ENCODE measurements around the gene GABRG3. TPM values are rescaled to one million over a fixed set of nuclear protein-coding genes. Genes with fewer than 3 reads are reported as not detected.

GABRG3 gene
- polyA plus RNA-seq, 1 donor (not counting 4 experiments of a cell fraction or from before 2014, with no cell fraction given): not detected

DNA sequence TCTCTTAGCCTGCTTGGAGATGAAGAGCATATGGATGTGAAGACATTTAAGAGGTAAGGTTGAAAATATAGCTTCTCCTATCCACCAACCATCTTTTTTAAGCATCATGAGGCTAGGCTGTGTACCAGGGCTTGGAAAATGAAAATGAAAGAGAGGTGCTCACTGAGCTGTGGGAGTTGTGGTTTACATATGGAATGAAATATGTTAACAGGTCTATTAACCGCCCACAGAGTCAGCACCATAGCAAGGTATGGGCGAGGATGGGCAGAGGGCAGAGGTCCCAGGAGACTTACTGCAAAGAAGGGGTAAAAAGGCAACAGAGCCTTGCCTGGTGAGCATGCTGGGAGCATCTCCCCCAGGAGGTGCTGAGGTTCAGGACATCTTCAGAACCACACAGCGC is 273.1 kb downstream of the GABRG3 start:
- H2AFZ ChIP-seq (ENCODE audit: control insufficient read depth, low read length): no peak overlapping the region
- no peaks in the 10 kb centered on the region for H3K36me3 ChIP-seq (ENCODE audit: control insufficient read depth in 2 of 2, extremely low read depth in 1 of 2, insufficient read depth in 2 of 2, low read length in 2 of 2)
- TF ChIP-seq, protein P1, sequence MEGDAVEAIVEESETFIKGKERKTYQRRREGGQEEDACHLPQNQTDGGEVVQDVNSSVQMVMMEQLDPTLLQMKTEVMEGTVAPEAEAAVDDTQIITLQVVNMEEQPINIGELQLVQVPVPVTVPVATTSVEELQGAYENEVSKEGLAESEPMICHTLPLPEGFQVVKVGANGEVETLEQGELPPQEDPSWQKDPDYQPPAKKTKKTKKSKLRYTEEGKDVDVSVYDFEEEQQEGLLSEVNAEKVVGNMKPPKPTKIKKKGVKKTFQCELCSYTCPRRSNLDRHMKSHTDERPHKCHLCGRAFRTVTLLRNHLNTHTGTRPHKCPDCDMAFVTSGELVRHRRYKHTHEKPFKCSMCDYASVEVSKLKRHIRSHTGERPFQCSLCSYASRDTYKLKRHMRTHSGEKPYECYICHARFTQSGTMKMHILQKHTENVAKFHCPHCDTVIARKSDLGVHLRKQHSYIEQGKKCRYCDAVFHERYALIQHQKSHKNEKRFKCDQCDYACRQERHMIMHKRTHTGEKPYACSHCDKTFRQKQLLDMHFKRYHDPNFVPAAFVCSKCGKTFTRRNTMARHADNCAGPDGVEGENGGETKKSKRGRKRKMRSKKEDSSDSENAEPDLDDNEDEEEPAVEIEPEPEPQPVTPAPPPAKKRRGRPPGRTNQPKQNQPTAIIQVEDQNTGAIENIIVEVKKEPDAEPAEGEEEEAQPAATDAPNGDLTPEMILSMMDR (optimal IDR thresholded peaks at IDR 0.05 in 1 of 3, IDR thresholded peaks at IDR 0.05 in 1 of 3, conservative IDR thresholded peaks at IDR 0.05 in 1 of 3; ENCODE audit: extremely low read depth in 1 of 3, insufficient read depth in 2 of 3, low read length in 3 of 3): no peak
- no peak for TF ChIP-seq EZH2 (IDR thresholded peaks at IDR 0.05; ENCODE audit: low read length)
- H3K4me3 ChIP-seq (ENCODE audit: control insufficient read depth in 2 of 3, extremely low read depth in 1 of 3, insufficient read depth in 2 of 3, low read depth in 1 of 3, low read length in 3 of 3): no peak overlapping the region
- H3K9ac ChIP-seq (ENCODE audit: control insufficient read depth, extremely low read depth, insufficient read depth, low read length): no peak overlapping the region
- no peak overlapping the region for H3K4me2 ChIP-seq (ENCODE audit: control insufficient read depth, extremely low read depth, insufficient read depth, low read depth, low read length)
- DNase-seq (ENCODE audit: low read depth, low spot score) (no peak), FAIRE-seq (no peak)
- no peaks in the 10 kb centered on the region for H3K9me3 ChIP-seq (ENCODE audit: control insufficient read depth, low read depth, low read length)
- H3K79me2 ChIP-seq (ENCODE audit: control insufficient read depth, insufficient read depth, low read length): no peaks in the 10 kb centered on the region
- no peaks in the 10 kb centered on the region for H3K9me1 ChIP-seq (ENCODE audit: control insufficient read depth, extremely low read depth, insufficient read depth, low read length)
- dilution Hi-C loops (cut with MboI; ENCODE audit: extremely low pct_ligation_motif_present, low sequenced_read_pairs): no loop called here
- H3K27me3 ChIP-seq (ENCODE audit: control insufficient read depth, extremely low read depth, insufficient read depth, low read length): no peaks in the 10 kb centered on the region
- H3K27ac ChIP-seq (ENCODE audit: control insufficient read depth, insufficient read depth, low read length): no peak overlapping the region
- no peaks in the 10 kb centered on the region for H4K20me1 ChIP-seq (ENCODE audit: control insufficient read depth, extremely low read depth, insufficient read depth, low read length)
- no peaks in the 10 kb centered on the region for H3K4me1 ChIP-seq (ENCODE audit: control insufficient read depth, extremely low read depth, insufficient read depth, low read length)

DNA sequence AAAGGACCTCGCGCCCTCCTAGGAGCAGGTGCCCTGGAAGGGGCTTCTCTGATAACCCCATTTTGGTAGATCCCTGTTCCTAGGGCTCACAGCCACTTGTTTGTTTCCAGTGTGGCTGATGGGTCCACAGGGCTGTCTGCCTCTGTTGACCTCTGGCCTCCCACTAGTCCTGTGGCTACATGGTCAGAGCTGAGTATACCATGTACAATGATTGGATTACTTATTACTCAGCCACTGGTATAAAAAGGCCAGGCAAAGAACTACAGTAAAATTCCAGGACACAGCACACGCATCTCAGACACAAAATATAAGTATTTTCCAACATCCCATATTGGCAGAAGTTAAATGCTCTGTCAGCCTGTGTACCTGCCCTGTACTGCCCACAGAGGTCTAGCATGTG is 277.3 kb downstream of the GABRG3 start:
- Histone ChIP-seq H3K27ac (ENCODE audit: control insufficient read depth, insufficient read depth, low read length) (no peak overlapping the region), H3K4me2 (ENCODE audit: control insufficient read depth, extremely low read depth, insufficient read depth, low read depth, low read length) (no peak overlapping the region), H3K9me1 (ENCODE audit: control insufficient read depth, extremely low read depth, insufficient read depth, low read length) (no peaks in the 10 kb centered on the region), H3K79me2 (ENCODE audit: control insufficient read depth, insufficient read depth, low read length) (no peaks in the 10 kb centered on the region), H3K9ac (ENCODE audit: control insufficient read depth, extremely low read depth, insufficient read depth, low read length) (no peak overlapping the region), H3K27me3 (ENCODE audit: control insufficient read depth, extremely low read depth, insufficient read depth, low read length) (no peaks in the 10 kb centered on the region), H3K9me3 (ENCODE audit: control insufficient read depth, low read depth, low read length) (peaks cover 4% of the 10 kb centered on the region), H2AFZ (ENCODE audit: control insufficient read depth, low read length) (no peak overlapping the region), H3K4me1 (ENCODE audit: control insufficient read depth, extremely low read depth, insufficient read depth, low read length) (no peaks in the 10 kb centered on the region), H3K4me3 (ENCODE audit: control insufficient read depth in 2 of 3, extremely low read depth in 1 of 3, insufficient read depth in 2 of 3, low read depth in 1 of 3, low read length in 3 of 3) (no peak overlapping the region), H4K20me1 (ENCODE audit: control insufficient read depth, extremely low read depth, insufficient read depth, low read length) (no peaks in the 10 kb centered on the region), H3K36me3 (ENCODE audit: control insufficient read depth in 2 of 2, extremely low read depth in 1 of 2, insufficient read depth in 2 of 2, low read length in 2 of 2) (no peaks in the 10 kb centered on the region)
- no peak for DNase-seq (ENCODE audit: low read depth, low spot score)
- dilution Hi-C loops (cut with MboI; ENCODE audit: extremely low pct_ligation_motif_present, low sequenced_read_pairs): no loop called here
- FAIRE-seq: no peak
- no peak for TF ChIP-seq EZH2 (IDR thresholded peaks at IDR 0.05; ENCODE audit: low read length)
- TF ChIP-seq, protein P1 (optimal IDR thresholded peaks at IDR 0.05 in 1 of 3, IDR thresholded peaks at IDR 0.05 in 1 of 3, conservative IDR thresholded peaks at IDR 0.05 in 1 of 3; ENCODE audit: extremely low read depth in 1 of 3, insufficient read depth in 2 of 3, low read length in 3 of 3): no peak
